Amygdala (tissue), 56 donors: ENCODE data around the gene IGFBP7.
"Not testable (repeated sequence)": the region's sequence is repeated elsewhere in the genome, so short reads cannot be mapped to it uniquely, and the experiment has no call there.

ENCODE experiments used
- DNase-seq, 56 donors: peaks; one replicate each; lab custom pipeline; 2025; lab: John Stamatoyannopoulos, UW

IGFBP7 gene

GRCh38 chr4:57076646-57077045 lies 33.5 kb downstream of the IGFBP7 start:
- DNase-seq, result no peak

- no peak for DNase-seq
These were observed 34.8 kb downstream of the IGFBP7 start for GRCh38 chr4:57075367-57075766.

DNA sequence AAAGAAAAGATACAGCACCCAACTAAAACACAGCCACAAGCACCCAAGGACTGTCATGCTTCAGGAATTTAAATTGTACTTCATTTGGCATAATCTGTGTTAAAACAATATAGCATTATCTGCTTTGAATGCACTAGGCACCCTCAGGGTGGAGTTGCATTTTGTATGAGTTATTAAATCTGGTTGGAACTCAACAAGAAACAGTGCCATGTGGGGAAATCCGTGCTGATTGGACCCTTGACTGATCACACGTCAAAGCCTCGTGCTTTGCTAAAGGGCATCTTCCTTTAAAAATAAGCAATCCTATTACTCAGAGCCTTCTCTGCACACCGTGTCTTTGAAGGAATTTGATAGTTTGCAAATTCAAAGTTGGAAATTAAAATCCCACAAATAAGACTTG lies 35.4 kb downstream of the IGFBP7 start:
- no peak for DNase-seq

DNA sequence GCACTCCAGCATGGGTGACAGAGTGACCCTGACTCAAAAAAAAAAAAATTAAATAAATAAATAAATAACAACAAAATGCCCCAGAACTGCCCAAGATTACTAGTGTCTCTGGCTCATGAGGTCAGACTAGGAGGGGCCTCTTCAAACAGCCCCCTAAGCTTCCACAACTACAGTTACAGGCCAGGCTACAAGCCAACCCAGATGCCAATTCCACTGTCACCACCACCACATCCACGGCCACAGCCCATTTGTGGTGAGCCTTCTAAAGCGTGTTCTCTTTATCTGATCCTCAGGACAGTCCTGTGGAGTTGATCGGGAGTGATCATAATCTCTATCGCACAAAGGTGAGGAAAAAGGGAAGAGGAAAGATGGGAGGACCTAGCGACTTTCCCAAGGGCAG lies 36.6 kb downstream of the IGFBP7 start:
- no peak for DNase-seq

GRCh38 chr4:57071326-57071725 lies 38.9 kb downstream of the IGFBP7 start:
- no peak for DNase-seq

DNA sequence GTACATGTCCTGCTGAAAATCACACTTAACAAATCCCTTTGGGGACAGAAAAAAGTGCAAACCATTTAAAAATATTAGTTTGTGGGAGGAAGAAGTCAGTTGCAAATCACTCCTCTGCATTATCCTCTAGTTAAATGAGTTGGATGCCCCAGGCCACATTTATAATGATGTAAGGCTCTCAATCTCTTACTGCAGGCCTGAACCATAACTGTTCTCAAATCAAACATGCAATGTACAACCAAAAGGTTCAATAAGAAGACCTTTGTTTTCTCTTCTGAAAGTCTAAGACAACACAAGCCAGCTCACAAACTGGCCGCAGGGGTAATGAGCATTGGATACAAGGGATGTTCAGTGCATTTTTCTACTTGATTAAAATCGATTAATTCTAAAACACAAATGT lies 39.7 kb downstream of the IGFBP7 start:
- no peak for DNase-seq

DNA sequence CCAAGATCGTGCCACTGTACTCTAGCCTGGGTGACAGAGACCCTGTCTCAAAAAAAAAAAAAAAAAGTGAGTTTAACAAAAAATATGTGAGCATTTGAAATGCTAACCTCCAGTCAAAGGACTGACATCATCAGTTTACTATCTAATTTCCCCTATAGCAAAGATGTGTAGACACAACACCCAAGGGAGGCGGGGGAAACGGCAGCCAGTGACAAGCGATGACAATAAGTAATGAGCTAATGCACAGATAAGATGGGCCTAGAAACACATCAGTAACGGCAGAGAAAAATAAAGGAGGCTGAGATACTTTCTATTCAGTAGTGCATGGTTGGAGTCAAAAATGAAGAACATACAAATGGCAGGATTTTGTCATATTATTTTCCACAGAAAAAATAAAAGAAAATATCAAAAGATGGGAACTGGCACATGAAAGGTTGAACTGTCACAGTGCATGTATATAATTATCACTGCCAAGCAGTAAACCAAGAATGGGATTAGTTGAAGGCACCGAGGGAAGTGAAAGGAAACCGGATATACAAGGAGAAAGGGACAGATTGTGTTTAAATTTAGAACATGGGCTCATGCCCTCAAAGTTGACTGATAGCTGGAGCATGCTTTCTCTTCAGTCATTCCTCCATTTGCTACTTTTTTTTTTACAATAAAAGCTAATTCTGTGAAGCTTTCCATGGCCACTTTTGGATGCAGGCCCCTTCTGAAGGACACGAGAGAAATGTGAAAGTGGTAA lies 41.8 kb downstream of the IGFBP7 start:
- DNase-seq, result no peak

DNA sequence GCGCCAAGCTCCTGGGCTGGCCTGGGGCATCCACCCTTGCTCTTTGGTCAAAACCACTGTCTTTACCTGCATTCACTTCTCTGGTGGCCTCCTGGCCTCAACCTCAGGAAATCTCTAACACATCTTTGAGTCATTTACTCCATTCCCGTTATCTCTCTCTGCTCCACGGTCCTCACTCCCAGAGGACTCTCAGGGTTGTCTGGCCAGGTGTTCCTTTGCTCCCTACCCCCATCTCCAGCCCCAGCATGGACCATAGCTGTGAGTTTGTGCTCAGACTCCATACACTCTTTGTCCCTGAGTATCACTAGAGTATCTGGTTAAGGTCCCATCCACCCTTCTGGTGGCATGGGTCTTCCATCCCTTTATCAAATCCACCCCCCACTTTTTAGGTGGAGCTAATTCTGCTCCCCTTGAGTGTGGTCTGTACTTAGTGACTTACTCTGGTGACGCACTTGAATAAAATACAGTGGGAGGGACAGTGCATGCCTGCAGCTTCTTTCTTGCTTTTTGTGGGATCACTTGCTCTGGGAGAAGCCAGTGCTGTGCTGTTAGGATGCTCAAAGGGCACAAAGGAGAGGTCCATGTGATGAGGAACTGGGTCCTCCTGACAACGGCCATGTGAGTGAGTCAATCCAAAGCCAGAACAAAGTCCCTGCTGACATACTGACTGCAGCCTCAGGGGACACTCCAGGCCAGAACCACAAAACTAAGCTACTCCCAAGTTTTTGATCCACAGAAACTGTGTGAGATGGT lies 44.3 kb downstream of the IGFBP7 start:
- no peak for DNase-seq

DNA sequence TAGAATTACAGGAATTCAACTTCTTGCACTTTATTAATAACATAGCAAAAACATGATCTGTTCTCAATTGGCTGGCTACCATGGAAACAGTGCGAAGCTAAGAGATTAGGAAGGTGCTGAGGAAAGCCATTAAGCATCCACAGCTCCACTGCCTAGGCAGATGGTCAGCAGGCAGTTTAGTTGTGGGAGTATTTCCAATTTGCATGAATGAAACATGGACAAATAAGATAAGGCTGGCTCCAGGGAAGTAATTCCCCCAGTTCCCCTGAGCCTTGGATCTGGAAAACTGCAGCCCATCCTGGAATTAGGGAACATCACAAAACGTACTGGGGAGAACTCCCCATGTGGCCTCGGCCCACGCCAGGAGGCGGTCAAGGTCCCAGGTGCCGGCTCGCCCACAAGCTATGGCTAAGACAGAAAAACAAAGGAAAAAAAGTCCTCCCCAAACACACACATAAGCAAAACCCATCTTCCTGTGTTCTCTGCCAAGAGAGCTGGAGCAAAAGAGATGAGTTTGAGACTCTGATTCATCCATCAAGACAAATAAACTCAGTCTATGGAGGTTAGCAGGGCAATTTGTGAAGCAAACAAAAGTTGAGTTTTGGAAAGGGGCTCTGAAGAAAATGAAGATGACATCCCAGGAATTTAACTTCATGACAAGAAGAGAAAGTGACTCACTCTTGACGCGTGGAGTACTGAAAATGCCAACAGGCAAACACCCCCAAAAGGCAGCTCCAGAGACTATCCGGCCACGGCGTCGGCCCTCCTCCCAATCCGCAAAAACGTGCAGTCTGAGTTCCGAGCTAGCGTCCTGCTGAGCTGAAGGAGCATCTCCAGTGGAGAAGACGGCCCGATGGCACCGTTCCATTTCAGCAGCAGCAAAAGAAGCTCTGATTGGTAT lies 45.1 kb downstream of the IGFBP7 start:
- DNase-seq, result peak in 6 of 56 donors; percentile 11 to 27 (median 18)

GRCh38 chr4:57064120-57064519 lies 46.1 kb downstream of the IGFBP7 start:
- DNase-seq, result no peak

DNA sequence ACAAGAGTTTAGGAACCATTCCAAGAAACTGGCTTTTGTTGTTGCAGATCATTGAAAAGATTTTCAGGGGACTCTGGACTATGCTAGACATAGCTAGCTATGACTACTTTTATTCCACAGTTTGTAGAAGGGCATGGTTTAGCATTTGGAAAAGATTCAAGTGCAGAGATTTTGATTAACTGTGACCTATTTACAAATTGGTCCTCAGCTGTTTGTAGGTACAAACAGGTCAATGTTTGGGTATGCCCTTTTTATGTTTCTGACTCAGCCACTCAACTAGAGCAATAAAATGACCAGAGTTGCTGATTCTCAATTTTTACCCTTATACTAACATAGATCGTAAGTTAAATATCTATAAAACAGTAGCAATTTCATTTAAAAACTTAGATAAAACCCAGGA lies 46.7 kb downstream of the IGFBP7 start:
- DNase-seq, result no peak

- no peak for DNase-seq
These were observed 48.8 kb downstream of the IGFBP7 start for GRCh38 chr4:57061395-57061794.

DNA sequence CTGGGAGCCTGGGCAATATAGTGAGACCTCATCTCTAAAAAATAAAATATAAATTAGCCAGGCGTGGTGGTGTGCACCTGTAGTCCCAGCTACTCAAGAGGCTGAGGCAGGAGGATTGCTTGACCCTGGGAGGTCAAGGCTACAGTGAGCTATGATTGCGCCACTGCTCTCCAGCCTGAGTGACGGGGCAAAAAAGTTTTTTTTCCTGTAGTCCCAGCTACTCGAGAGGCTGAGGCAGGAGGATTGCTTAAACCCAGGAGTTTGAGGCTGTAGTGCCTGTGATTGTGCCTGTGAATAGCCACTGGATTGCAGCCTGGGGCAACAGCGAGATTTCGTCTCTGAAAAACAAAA lies 49.5 kb downstream of the IGFBP7 start:
- not testable (repeated sequence) for DNase-seq

DNA sequence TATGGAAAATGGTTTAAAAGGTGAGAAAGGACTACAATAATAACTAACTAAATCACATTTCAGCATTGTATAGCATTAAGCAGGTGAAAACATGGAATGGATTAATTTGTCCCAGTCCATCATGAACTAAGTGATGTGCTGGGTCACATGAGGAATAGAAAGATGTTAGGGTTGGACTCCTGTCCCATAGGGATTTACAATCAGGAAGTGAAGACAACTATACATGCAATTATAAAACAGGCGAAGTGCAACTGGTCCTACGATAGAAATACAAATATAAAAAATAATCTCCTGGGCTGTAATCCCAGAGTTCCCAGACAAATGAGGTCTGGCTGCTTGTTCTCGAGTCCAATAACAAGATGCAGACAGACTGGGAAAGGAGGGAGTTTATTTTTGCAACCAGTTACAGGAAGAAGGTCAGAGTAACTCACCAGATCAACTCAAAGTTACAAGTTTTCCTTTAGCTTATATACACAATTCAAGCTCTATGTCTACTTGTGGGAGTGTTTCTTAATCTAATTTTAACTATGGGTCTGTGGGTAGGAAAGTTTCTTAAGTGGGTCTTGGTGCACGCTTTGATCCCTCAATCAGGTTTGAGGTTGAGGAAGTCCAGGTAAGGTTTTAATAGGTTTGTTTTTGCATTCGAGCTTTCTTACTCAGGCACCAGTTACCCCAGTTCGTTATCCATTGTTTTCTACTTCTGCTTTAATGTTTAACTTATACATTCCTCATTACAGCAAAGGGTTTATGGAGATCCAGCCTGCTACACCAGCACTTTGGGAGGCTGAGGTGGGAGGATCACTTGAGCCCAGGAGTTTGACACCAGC lies 50.1 kb downstream of the IGFBP7 start:
- DNase-seq, result no peak

GRCh38 chr4:57055886-57056285 lies 54.3 kb downstream of the IGFBP7 start:
- DNase-seq, result peak in 18 of 56 donors; percentile 1 to 59 (median 11)

DNA sequence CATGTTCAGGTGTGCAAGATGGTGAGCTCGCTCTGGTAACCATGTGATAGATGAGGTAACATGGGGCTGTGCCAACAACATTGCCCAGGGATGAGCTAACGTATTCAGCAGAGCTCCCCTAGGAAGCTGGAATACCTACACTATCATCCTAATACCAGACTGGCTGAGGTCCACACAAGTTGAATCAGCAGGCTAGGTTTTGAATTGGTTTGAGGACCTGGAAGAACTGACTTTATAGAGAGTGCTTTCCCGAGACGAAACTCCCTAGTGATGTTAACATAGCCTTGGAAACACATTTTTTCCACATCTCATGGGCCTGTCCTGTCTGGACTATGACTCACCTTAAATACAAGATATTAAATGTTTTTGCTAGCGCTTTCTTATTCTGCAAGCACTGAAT lies 56.7 kb downstream of the IGFBP7 start:
- no peak for DNase-seq

- DNase-seq, result no peak
These were observed 58.7 kb downstream of the IGFBP7 start for GRCh38 chr4:57051524-57051923.

GRCh38 chr4:57051095-57051494 lies 59.1 kb downstream of the IGFBP7 start:
- no peak for DNase-seq

DNA sequence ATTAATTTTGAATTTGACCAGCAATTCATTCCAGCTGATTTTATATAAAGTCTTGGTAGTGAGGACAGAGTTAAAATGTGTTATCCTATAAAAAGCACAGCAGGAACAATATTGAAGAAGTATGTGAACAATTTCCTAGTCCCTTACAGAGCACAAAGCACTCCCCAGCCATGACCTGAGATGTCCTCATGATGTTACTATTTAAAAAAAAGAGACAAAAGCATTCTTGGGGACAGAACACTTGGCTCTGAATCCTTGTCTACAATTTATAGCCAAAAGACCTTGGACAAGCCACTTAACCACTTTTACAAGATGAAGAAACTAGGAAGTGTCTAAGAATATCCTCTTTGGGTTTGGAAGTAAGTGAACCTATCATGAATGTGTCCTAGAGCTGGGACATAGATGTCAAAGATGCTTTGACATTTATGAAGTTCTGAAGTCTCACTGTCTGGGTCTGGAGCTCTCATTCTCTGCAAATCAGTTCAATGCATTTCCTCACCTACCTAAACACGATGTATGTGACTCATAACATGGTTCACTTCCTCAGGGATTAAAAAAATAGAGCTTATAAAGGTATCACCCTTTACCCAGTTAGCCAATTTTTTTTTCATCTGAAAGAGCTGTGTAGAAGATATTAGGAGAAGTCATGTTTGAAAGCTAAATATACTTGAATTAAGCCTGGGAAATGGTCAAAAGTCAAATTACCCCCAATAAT lies 61.4 kb downstream of the IGFBP7 start:
- no peak for DNase-seq

DNA sequence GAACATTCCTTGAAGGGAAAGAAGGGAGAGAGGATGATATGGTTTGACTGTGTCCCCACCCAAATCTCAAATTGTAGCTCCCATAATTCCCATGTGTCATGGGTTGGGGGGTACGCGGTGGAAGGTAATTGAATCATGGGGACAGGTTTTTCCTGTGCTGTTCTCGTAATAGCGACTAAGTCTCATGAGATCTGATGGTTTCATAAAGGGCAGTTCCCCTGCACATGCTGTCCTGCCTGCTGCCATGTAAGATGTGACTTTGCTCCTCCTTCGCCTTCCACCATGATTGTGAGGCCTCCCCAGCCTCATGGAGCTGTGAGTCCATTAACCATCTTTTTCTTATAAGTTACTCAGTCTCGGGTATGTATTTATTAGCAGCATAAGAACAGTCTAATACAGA lies 63.1 kb downstream of the IGFBP7 start:
- not testable (repeated sequence) for DNase-seq
